OCI-LY7 (cell line): ENCODE results near the gene EFNA5. TPM values are rescaled to one million over a fixed set of nuclear protein-coding genes. Genes with fewer than 3 reads are reported as not detected.

Experiments used
- BruUV-seq: library from RNA; stranded (reverse); fragments of 400-500 nt; replicated peaks from 2 replicates; lab custom pipeline; 2021; lab: Mats Ljungman, UMichigan
- CTCF ChIA-PET: fragments of 300-600 bp; sonication (Branson Sonifier 250); formaldehyde crosslinking; loops from one replicate; lab custom pipeline; 2022; ENCODE audit warnings: antibody characterized with exemption; ENCODE audit not compliant: unreplicated experiment; lab: Charles Lee
- POLR2A ChIA-PET: fragments of 300-600 bp; sonication (Branson Sonifier 250); formaldehyde crosslinking; loops from one replicate; lab custom pipeline; 2022; ENCODE audit warnings: antibody characterized with exemption; lab: Charles Lee
- DNase-seq: peaks from one replicate; pipeline ENCODE4 v3.0.0-alpha.2; 2015; ENCODE audit warnings: low spot score
- H2AFZ ChIP-seq: fragments of 200-600 bp; sonication (generic), shearing (Covaris generic); 2 replicates; pipeline ENCODE4 v1.6.1; 2014; ENCODE audit warnings: mild to moderate bottlenecking, antibody characterized with exemption, low read length, moderate library complexity
- H3K27ac ChIP-seq: fragments of 200-600 bp; sonication (generic); 2 replicates; pipeline ENCODE4 v1.5.1; 2014; ENCODE audit warnings: mixed run types, low read depth, mild to moderate bottlenecking, moderate library complexity, low read length, inconsistent platforms; ENCODE audit not compliant: poor library complexity, severe bottlenecking
- H3K36me3 ChIP-seq: fragments of 200-600 bp; sonication (generic); 2 replicates; pipeline ENCODE4 v1.6.1; 2014; ENCODE audit warnings: mild to moderate bottlenecking, antibody characterized with exemption, low read length, moderate library complexity, mixed read lengths; ENCODE audit not compliant: insufficient read depth
- H3K4me1 ChIP-seq: fragments of 200-600 bp; sonication (generic); 2 replicates; pipeline ENCODE4 v1.5.1; 2014; ENCODE audit warnings: mild to moderate bottlenecking, low read length; ENCODE audit not compliant: insufficient read depth, poor library complexity, severe bottlenecking
- H3K4me2 ChIP-seq: fragments of 200-600 bp; sonication (generic); 2 replicates; pipeline ENCODE4 v1.6.1; 2014; ENCODE audit warnings: mild to moderate bottlenecking, low read length
- H3K4me3 ChIP-seq: fragments of 200-600 bp; sonication (generic); 2 replicates; pipeline ENCODE4 v1.5.1; 2014; ENCODE audit warnings: mild to moderate bottlenecking, low read depth, low read length; ENCODE audit not compliant: poor library complexity, severe bottlenecking
- H3K79me2 ChIP-seq: fragments of 200-600 bp; sonication (generic); 2 replicates; pipeline ENCODE4 v1.6.1; 2016; ENCODE audit warnings: low read depth, mild to moderate bottlenecking, low read length, moderate library complexity, mixed read lengths; ENCODE audit not compliant: insufficient read depth
- H3K9me2 ChIP-seq: fragments of 200-600 bp; sonication (generic); 2 replicates; pipeline ENCODE4 v1.6.1; 2016; ENCODE audit warnings: mild to moderate bottlenecking, low read length, mixed read lengths; ENCODE audit not compliant: insufficient read depth
- H3K9me3 ChIP-seq: fragments of 200-600 bp; sonication (generic); 2 replicates; pipeline ENCODE4 v1.6.1; 2014; ENCODE audit warnings: mild to moderate bottlenecking, mixed run types, low read length, mixed read lengths
- H4K20me1 ChIP-seq: fragments of 200-600 bp; sonication (generic); 2 replicates; pipeline ENCODE4 v1.6.1; 2014; ENCODE audit warnings: mild to moderate bottlenecking, antibody characterized with exemption, low read length, moderate library complexity, mixed read lengths; ENCODE audit not compliant: insufficient read depth
- CTCF ChIP-seq: fragments of 200-600 bp; sonication (generic); conservative IDR thresholded peaks from 2 replicates; pipeline ENCODE4 v1.5.1; 2014; ENCODE audit warnings: mild to moderate bottlenecking, antibody characterized with exemption, low read length, moderate library complexity, mixed read lengths
- EZH2phosphoT487 ChIP-seq: fragments of 200-600 bp; sonication (generic); IDR thresholded peaks from 2 replicates; pipeline ENCODE4 v1.6.1; 2018; ENCODE audit warnings: low read depth, borderline replicate concordance, mild to moderate bottlenecking, mixed run types, antibody characterized with exemption, low read length, moderate library complexity, mixed read lengths
- intact Hi-C: fragments of 100-400 bp; cut with micrococcal nuclease; formaldehyde crosslinking; loops from one replicate; pipeline ENCODE4 v1.10.0; 2022; ENCODE audit not compliant: unreplicated experiment
- total RNA-seq, 2 experiments: library from RNA; depleted of rRNA in 1 of 2; stranded (reverse); fragments of >200 nt in 1 of 2; shearing (Covaris generic) in 1 of 2; gene quantifications; 2 replicates each; pipeline ENCODE4 v1.2.3, GENCODE V29; 2014 to 2022

The EFNA5 gene
- total RNA-seq, 2 experiments from 2014 or later, result 2.1 to 3.1 TPM

GRCh38 chr5:107387526-107388140, 283.1 kb downstream of the EFNA5 start:
- Histone ChIP-seq H3K4me2 (peak overlapping the region; percentile 84), H3K9me3 (peaks cover 9% of the 10 kb centered on the region; the same call in 1 of the 2 replicates), H3K4me3 (peak overlapping the region; percentile 44), H3K27ac (peak overlapping the region; percentile 97), H3K36me3 (peaks cover 12% of the 10 kb centered on the region; the same call in 1 of the 2 replicates), H3K4me1 (peaks cover 92% of the 10 kb centered on the region), H3K79me2 (no peaks in the 10 kb centered on the region), H4K20me1 (no peaks in the 10 kb centered on the region), H3K9me2 (no peaks in the 10 kb centered on the region), H2AFZ (peak overlapping the region; percentile 74)
- no TSS peak for BruUV-seq
- intact Hi-C loops, result loop anchor here (2.0 to 5.0 kb wide), 3 partner anchors 77 to 135 kb away; no protein-coding TSS in a partner anchor
- TF ChIP-seq CTCF (no peak), EZH2phosphoT487 (no peak)
- POLR2A ChIA-PET, result interaction anchor here (0.6 to 5.1 kb wide), 16 partner anchors 11 to 184 kb away, joined by 3 to 50 read pairs (median 3); no protein-coding TSS in a partner anchor
- CTCF ChIA-PET, result interaction anchor here (0.6 to 1.1 kb wide), 2 partner anchors 123 to 184 kb away, joined by 3 read pairs; no protein-coding TSS in a partner anchor
- peak; percentile 28 for DNase-seq

- H3K4me2 ChIP-seq, result no peak overlapping the region
- peak overlapping the region; percentile 7 for H3K27ac ChIP-seq
- H2AFZ ChIP-seq, result no peak overlapping the region
- ChIA-PET CTCF (no interaction called here), POLR2A (interaction anchor here (0.7 to 1.7 kb wide), 10 partner anchors 10 to 196 kb away, joined by 3 to 7 read pairs (median 4); no protein-coding TSS in a partner anchor)
- TF ChIP-seq EZH2phosphoT487 (no peak), CTCF (no peak)
- H3K9me3 ChIP-seq, result no peaks in the 10 kb centered on the region
- no peak overlapping the region for H3K4me3 ChIP-seq
- peaks cover 94% of the 10 kb centered on the region for H3K4me1 ChIP-seq
- no peaks in the 10 kb centered on the region for H3K9me2 ChIP-seq
- no peak for DNase-seq
- intact Hi-C loops, result loop anchor here (5.0 kb wide), 2 partner anchors 93 to 133 kb away; no protein-coding TSS in a partner anchor
- H3K79me2 ChIP-seq, result no peaks in the 10 kb centered on the region
- no peaks in the 10 kb centered on the region for H3K36me3 ChIP-seq
- no peaks in the 10 kb centered on the region for H4K20me1 ChIP-seq
- BruUV-seq, result no TSS peak
Measured at GRCh38 chr5:107385708-107386107, 285.0 kb downstream of the EFNA5 start.

GRCh38 chr5:107384256-107384655, 286.5 kb downstream of the EFNA5 start:
- no peaks in the 10 kb centered on the region for H3K36me3 ChIP-seq
- no peak overlapping the region for H3K4me3 ChIP-seq
- BruUV-seq, result no TSS peak
- no peaks in the 10 kb centered on the region for H3K9me3 ChIP-seq
- H3K4me2 ChIP-seq, result no peak overlapping the region
- peaks cover 87% of the 10 kb centered on the region for H3K4me1 ChIP-seq
- H3K27ac ChIP-seq, result no peak overlapping the region
- H3K9me2 ChIP-seq, result no peaks in the 10 kb centered on the region
- DNase-seq, result no peak
- no peaks in the 10 kb centered on the region for H3K79me2 ChIP-seq
- ChIA-PET POLR2A (interaction anchor here (0.5 to 1.1 kb wide), 6 partner anchors 41 to 319 kb away, joined by 3 to 7 read pairs (median 3); no protein-coding TSS in a partner anchor), CTCF (interaction anchor here (1.0 kb wide), 1 partner anchor 129 kb away, joined by 3 read pairs; no protein-coding TSS in a partner anchor)
- intact Hi-C loops, result no loop called here
- no peak overlapping the region for H2AFZ ChIP-seq
- TF ChIP-seq EZH2phosphoT487, result no peak
- H4K20me1 ChIP-seq, result no peaks in the 10 kb centered on the region
